GM21360 (cell line): Measurements from ENCODE around the gene LMX1B.

ENCODE experiments used
- ATAC-seq: cut with Tn5 transposase; IDR thresholded peaks from one replicate; pipeline ENCODE4 v1.9.1; 2021; ENCODE audit warnings: mild to moderate bottlenecking, moderate library complexity; ENCODE audit not compliant: unreplicated experiment

Gene LMX1B

DNA sequence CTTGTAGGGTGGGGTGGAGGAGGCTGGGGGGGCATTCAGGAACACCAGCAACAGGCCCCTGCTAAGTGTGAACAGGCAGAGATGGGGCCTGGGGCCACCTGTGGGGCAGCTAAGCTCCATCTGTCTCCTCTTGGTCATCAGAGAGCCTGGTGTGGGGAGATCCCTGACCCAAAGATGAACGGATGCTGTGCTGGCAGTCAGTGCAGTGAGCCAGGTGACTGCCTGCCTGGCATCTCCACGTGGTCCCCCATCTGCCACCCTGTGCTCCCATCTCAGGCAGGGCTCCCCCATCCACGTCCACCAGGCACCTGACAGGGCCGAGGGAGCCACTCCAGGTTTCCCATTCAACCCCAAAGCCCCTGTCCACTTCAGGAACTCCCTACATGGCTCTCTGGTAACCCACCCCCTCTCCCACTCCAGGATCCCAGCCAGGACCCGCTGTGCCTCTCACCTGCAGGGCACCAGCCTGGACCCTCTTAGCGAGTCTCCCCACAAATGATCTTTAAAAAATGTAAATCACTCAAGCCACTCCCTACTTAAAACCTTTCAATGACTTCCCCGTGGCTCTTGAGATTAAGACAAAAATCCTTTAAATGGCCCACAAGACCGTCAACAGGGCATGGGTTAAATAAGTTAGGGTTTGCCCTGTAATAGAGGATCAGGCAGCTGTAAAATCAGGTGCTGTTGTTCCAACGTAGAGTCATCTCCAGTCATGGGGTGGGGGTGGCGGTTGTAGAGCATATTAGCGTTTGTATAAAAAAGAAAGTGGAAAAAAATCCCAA lies 60.8 kb downstream of the LMX1B start:
- no peak for ATAC-seq

- ATAC-seq, result no peak
Observed at GRCh38 chr9:126675147-126675467, 61.4 kb downstream of the LMX1B start.

DNA sequence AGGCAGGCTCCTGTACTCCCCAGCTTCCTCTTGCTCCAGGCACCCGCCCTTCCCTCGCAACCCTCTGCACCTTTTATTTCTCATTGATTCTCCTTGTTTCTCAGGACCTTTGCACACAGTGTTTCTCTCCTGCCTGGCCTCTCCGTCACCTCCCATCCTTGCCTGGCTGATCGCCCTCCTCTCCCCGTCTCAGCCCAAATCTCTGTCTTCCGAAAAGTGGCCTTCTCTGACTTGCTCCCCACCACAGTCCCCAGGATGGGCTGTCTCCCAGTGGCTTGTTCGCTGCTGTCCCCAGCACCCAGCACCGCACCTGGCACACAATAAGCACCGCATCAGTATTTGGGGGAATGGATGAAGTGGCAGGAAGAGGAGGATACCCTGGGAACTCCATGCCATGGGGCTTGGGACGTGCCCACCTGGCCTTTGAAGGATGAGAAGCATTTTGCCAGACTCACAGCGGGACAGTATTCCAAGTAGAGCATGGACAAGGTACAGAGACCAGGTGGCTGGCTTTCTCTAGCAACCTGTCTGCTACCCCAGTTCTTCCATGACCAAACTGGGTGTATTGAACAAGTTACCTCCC lies 62.5 kb downstream of the LMX1B start:
- no peak for ATAC-seq

DNA sequence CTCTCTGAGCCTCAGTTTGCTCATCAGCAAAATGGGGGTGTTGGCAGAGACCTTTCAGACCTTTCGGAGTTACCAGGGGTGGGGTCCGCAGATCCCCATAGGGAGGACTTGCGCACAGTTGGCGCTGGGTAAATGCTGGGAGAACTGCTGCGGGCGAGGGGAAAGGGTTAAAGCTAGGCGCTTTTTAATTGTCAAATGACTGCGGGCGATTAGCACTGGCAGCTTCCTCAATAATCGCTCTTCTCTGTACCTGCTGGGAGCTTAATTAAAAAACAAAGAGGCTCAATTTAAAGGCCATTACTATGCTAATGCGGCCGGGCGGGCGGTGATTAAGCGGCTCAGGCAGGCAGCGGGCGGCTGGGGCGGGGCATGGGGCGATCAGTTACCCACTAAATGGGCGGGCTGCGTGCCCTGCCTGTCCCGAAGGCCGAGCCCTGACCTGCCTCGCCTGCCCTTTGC lies 63.0 kb downstream of the LMX1B start:
- ATAC-seq, result no peak

DNA sequence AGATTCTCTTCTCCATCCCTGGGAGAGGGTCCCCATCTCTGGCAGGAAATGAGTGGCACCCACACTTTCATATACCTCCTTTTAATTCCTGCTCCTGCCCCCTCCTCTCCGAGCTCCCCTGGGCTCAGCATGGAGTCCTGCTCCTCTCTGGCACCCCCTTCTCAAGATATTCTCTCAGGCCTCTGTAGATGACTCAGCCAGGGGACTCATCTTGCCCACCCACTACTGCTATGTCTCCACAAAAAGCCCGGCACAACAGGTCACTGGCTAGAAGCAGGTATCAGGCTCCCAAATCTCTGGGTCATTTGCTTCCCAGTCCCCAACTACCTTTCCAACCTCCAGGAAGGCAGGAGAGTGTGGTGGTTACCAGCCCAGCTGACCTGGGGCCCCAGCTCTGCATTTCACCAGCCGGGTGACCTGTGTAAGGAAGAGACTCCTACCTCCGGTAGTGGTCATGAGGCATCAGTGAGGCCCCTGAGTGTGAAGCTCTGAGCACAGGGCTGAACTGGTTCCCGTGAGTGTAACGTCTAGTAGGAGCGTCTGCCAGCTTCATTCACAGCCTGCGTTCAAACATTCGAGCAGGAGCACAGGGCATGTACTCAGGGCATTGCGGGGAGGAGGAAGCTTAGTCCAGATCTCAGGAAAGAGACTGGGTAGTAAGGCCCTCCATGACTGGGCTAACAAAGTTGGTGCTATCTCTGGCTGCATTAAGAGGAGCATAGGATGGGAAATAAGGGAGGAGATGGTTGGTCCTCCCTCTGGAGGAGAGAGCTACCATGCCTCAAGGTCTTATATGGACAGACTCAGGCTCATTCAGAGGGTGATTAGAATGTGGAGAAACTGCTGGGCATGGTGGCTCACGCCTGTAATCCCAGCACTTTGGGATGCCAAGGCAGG lies 63.7 kb downstream of the LMX1B start:
- ATAC-seq, result no peak

- no peak for ATAC-seq
Observed at GRCh38 chr9:126678989-126679388, 65.3 kb downstream of the LMX1B start.

GRCh38 chr9:126681336-126681735 lies 67.6 kb downstream of the LMX1B start:
- no peak for ATAC-seq

DNA sequence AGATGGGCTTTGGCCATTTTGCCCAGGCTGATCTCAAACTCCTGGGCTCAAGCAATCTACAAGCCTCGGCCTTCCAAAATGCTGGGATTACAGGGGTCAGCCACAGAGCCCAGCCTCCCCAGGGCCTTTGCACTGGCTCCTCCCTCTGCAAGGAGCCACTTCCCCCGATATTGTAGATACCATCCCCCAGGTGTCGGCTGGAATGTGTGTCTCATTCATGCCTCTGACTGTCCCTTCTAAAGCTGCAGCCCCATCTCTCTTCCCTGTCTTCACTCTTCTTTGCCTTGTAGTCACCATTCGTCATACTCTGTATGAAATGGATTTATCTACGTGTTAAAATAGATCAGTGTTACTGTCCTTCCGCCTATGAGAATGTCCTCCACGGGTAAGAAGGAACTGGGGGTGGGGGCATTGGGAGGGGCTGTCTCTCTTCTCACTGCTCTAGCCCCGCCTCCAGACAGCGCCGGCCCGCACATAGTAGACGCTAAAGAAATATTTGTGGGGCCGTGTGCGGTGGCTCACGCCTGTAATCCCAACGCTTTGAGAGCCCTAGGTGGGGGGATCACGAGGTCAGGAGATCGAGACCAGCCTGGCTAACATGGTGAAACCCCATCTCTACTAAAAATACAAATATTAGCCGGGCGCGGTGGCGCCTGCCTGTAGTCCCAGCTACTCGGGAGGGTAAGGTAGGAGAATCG lies 68.5 kb downstream of the LMX1B start:
- ATAC-seq, result no peak

- no peak for ATAC-seq
Observed at GRCh38 chr9:126682928-126683697, 69.4 kb downstream of the LMX1B start.

- ATAC-seq, result no peak
Observed at GRCh38 chr9:126683698-126684044, 69.9 kb downstream of the LMX1B start.

DNA sequence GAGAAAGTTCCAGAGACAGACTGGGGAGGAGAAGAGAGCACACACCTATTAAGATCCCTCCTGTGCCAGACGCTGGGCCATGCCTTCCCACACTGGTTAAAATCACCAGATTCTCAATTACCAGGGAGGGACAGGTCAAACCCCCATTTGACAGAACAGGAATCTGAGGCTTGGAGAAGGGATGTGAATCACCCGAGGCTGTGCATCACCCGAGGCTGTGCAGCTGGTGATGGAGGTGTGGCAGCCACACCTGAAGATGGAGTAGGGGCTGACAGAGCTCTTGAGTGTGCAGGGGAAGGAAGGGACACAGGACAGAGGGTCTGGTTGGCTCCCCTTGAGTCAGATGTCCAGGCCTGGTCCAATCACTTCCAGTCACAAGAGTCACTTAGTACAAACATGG lies 70.6 kb downstream of the LMX1B start:
- ATAC-seq, result no peak

- no peak for ATAC-seq
Observed at GRCh38 chr9:126684965-126685465, 71.3 kb downstream of the LMX1B start.

DNA sequence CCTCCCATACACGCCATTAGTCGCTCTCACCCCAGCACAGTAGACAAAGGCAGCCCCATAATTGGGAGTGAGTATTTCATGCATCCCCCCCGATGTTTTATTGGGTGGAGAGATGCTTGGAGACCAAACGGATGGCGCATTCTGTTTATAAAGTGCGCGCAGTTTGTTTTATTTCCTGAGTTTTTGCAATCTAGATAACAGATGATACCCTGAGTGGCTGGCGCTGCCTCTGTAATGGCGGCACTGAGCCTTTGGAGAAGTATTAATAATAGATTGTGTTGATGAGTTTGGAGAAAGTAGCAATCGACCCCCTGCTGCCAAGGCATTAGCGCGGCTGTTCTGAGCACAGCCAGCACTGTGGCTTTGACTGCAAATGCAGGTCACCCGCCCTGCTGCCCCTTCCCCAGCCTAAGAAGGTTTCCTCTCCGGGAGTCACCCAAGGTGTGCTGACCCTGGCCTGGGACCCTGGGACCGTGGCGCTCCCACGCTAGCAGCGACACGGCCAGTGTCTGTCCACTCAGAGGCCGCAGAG lies 74.3 kb downstream of the LMX1B start:
- no peak for ATAC-seq

DNA sequence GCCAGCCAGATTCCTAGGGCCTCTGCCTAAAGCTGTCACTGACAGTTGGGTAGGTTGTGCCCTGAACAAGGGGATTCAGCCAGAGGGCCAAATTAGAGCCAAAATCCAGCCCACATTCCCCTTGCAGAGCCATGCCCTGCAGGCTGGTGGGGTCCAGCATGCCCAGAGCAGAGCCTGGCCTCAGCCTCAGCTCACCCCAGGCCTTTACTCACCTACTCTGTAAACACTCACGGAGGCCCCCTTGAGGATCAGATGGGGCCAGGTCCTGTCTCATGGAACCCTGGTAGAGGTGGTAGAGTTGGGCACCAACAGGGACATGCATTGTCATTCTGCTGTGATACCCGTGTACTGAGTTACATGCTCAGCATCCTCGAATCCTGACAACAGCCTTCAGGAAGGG lies 74.9 kb downstream of the LMX1B start:
- ATAC-seq, result no peak

GRCh38 chr9:126689027-126689825 lies 75.5 kb downstream of the LMX1B start:
- ATAC-seq, result no peak

DNA sequence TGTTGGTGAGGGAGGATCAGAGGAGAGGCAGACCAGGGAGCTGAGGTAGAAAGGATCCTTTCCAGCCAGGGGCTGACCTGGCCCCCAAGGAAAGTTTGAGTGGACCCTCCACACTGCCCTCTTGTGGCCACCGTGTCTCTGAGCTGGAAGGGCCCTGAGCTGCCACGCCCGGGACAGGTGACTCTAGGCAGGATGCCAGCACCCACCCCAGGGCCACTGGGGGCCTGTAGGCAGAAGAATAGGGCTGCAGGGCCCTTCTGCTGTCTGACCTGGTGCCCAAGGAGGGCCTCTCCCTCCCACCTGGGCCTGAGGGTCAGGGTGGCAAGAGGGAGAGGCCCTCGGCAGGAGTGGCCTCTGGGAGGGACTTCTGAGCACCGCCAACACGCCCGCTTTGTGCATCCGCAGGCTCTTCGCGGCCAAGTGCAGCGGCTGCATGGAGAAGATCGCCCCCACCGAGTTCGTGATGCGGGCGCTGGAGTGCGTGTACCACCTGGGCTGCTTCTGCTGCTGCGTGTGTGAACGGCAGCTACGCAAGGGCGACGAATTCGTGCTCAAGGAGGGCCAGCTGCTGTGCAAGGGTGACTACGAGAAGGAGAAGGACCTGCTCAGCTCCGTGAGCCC lies 76.8 kb downstream of the LMX1B start:
- ATAC-seq, result no peak

DNA sequence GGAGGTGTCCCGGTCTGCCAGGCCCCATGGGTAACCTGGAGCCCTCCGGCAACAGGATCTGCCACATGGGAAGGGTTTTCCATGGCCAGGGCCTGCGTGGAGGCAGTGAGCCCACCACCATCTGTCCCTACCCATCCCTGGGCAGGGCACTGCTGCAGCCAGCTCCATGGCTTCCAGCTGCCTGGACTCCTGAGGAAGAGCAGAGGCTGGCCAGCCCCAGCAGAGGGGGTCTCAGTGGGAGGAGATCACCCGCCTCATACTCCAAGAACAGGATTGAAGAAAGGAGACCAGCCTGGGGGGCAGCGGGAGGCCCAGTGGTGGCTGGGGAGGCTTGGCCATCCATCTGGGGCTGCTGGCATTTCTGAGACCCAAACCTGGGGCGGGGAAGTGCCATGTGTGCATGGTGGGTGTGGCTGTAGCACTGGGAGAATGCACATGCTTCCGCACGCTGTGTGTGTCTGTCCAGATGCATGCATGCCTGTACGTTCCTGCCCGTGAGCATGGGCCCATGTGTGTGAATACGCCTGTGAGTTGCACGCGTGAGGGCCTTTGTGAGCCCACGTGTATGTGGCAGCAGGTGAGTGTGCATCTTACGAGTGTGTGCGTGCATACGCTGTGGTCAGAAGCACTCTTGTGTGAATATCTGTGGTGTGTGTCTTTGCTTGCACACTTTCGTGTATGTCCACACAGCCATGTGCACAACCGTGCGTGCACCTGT lies 78.5 kb downstream of the LMX1B start:
- ATAC-seq, result no peak

DNA sequence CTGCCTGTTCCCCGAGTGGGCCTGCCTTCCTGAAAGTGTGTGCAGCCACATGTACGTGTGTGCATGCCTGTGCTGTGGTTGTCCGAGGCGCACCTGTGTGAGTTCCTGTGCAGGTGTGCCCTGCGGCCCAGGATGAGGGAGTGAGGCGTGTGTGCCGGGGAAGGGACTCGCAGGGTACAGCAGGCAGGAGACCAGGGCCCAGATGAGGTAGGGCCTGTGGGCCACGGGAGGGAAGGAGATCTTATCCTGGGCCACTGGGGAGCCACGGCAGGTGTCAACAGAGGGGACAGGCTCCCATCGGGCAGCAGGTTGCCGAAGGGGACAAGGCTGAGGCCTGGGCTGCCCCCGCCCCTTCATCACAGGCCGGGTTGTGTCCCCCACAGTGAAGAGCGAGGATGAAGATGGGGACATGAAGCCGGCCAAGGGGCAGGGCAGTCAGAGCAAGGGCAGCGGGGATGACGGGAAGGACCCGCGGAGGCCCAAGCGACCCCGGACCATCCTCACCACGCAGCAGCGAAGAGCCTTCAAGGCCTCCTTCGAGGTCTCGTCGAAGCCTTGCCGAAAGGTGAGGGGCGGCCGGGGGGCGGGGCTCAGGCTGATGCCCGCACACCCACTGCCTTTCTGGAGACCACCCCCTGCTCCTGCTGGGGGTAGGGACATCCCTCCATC lies 79.2 kb downstream of the LMX1B start:
- no peak for ATAC-seq
